Neural progenitor cell (in vitro differentiated cells): ENCODE measurements around the gene FPR1.

Experiments
- CTCF ChIP-seq: fragments of 200-600 bp; sonication (generic); IDR thresholded peaks from 2 replicates; pipeline ENCODE4 v1.5.1; 2017; ENCODE audit warnings: antibody characterized with exemption, mild to moderate bottlenecking
- EZH2 ChIP-seq: fragments of 200-600 bp; sonication (generic); IDR thresholded peaks from 2 replicates; pipeline ENCODE4 v1.6.1; 2017; ENCODE audit warnings: antibody characterized with exemption, mild to moderate bottlenecking, moderate library complexity
- EZH2phosphoT487 ChIP-seq: fragments of 200-600 bp; sonication (generic); IDR thresholded peaks from 2 replicates; pipeline ENCODE4 v1.6.1; 2017; ENCODE audit warnings: antibody characterized with exemption

GRCh38 chr19:51781999-51782398, 30.3 kb upstream of the FPR1 start:
- TF ChIP-seq EZH2 (no peak), CTCF (no peak), EZH2phosphoT487 (no peak)
